KMS-11 (cell line): ENCODE measurements around the gene CHERP.

Source experiments
- H2AFZ ChIP-seq: fragments of 200-600 bp; sonication (generic); 2 replicates; pipeline ENCODE4 v1.6.1; 2016; ENCODE audit warnings: antibody characterized with exemption, mixed run types, low read depth
- H3K27ac ChIP-seq: fragments of 200-600 bp; sonication (generic); 2 replicates; pipeline ENCODE4 v1.6.1; 2016; ENCODE audit warnings: mild to moderate bottlenecking, mixed run types
- H3K27me3 ChIP-seq: fragments of 200-600 bp; sonication (generic); 2 replicates; pipeline ENCODE4 v1.6.1; 2017; ENCODE audit warnings: mild to moderate bottlenecking, low read depth, mixed run types, moderate library complexity; ENCODE audit not compliant: insufficient read depth
- H3K36me3 ChIP-seq: fragments of 200-600 bp; sonication (generic); 2 replicates; pipeline ENCODE4 v1.6.1; 2017; ENCODE audit warnings: mild to moderate bottlenecking, mixed run types; ENCODE audit not compliant: insufficient read depth
- H3K4me1 ChIP-seq: fragments of 200-600 bp; sonication (generic); 2 replicates; pipeline ENCODE4 v1.6.1; 2016; ENCODE audit warnings: mild to moderate bottlenecking, low read depth, mixed run types; ENCODE audit not compliant: poor library complexity, severe bottlenecking
- H3K4me2 ChIP-seq: fragments of 200-600 bp; sonication (generic); 2 replicates; pipeline ENCODE4 v1.7.0; 2016; ENCODE audit warnings: mild to moderate bottlenecking, mixed run types
- H3K4me3 ChIP-seq: fragments of 200-600 bp; sonication (generic); IDR thresholded peaks from 2 replicates; pipeline ENCODE4 v1.6.1; 2017; ENCODE audit warnings: low read depth, low read length, mixed read lengths; ENCODE audit not compliant: insufficient read depth
- H3K79me2 ChIP-seq: fragments of 200-600 bp; sonication (generic); 2 replicates; pipeline ENCODE4 v1.6.1; 2016; ENCODE audit warnings: low read depth, mixed run types; ENCODE audit not compliant: insufficient read depth
- H3K9ac ChIP-seq: fragments of 200-600 bp; sonication (generic); 2 replicates; pipeline ENCODE4 v1.6.1; 2016; ENCODE audit warnings: mild to moderate bottlenecking, mixed run types
- H4K20me1 ChIP-seq: fragments of 200-600 bp; sonication (generic); 2 replicates; pipeline ENCODE4 v1.6.1; 2016; ENCODE audit warnings: mild to moderate bottlenecking, mixed run types; ENCODE audit not compliant: insufficient read depth
- TF ChIP-seq, protein P1 (sequence below): fragments of 200-600 bp; sonication (generic); conservative IDR thresholded peaks from 2 replicates; pipeline ENCODE4 v1.6.1; 2017; ENCODE audit warnings: low read depth, mild to moderate bottlenecking, antibody characterized with exemption, low read length, moderate library complexity, mixed read lengths

The CHERP gene

DNA sequence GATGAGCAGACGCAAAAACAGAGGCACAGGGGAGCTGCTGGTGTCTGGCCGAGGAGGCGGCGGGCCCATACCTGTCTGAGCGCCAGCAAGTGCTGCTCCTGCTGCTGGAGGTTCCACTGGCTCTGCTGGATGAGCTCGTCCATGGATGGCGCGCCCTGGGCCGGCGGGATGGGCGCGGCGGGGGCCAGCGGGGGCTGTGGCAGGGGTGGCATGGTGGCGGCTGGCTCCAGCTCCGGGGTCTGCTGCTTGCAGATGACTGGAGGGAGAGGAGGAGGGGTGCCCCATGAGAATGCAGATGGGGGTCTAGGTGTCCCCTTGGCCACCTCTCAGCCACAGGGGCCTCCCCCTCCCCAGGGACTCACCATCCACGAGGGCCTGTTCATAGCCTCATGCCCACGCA, 6.9 kb downstream of the CHERP start:
- Histone ChIP-seq H3K9ac (no peak overlapping the region), H3K79me2 (peaks cover 46% of the 10 kb centered on the region), H3K4me3 (no peak overlapping the region), H3K4me1 (no peaks in the 10 kb centered on the region), H3K4me2 (no peak overlapping the region), H3K27ac (no peak overlapping the region), H2AFZ (no peak overlapping the region), H3K27me3 (no peaks in the 10 kb centered on the region), H4K20me1 (0 out of 2 replicates have a peak, but pooled peaks cover 7% of the 10 kb centered on the region), H3K36me3 (peaks cover 11% of the 10 kb centered on the region; the same call in 1 of the 2 replicates)
- TF ChIP-seq, protein P1, sequence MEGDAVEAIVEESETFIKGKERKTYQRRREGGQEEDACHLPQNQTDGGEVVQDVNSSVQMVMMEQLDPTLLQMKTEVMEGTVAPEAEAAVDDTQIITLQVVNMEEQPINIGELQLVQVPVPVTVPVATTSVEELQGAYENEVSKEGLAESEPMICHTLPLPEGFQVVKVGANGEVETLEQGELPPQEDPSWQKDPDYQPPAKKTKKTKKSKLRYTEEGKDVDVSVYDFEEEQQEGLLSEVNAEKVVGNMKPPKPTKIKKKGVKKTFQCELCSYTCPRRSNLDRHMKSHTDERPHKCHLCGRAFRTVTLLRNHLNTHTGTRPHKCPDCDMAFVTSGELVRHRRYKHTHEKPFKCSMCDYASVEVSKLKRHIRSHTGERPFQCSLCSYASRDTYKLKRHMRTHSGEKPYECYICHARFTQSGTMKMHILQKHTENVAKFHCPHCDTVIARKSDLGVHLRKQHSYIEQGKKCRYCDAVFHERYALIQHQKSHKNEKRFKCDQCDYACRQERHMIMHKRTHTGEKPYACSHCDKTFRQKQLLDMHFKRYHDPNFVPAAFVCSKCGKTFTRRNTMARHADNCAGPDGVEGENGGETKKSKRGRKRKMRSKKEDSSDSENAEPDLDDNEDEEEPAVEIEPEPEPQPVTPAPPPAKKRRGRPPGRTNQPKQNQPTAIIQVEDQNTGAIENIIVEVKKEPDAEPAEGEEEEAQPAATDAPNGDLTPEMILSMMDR, result no peak

- peaks cover 5% of the 10 kb centered on the region; the same call in 1 of the 2 replicates for H3K36me3 ChIP-seq
- peaks cover 18% of the 10 kb centered on the region; the same call in 1 of the 2 replicates for H3K79me2 ChIP-seq
- H3K27ac ChIP-seq, result no peak overlapping the region
- H3K27me3 ChIP-seq, result no peaks in the 10 kb centered on the region
- no peak overlapping the region for H3K9ac ChIP-seq
- no peak overlapping the region for H3K4me3 ChIP-seq
- no peak overlapping the region for H2AFZ ChIP-seq
- H4K20me1 ChIP-seq, result 0 out of 2 replicates have a peak, but pooled peaks cover 7% of the 10 kb centered on the region
- TF ChIP-seq, protein P1, result no peak
- H3K4me1 ChIP-seq, result no peaks in the 10 kb centered on the region
- no peak overlapping the region for H3K4me2 ChIP-seq
Observed at GRCh38 chr19:16532440-16533234, 9.6 kb downstream of the CHERP start.

DNA sequence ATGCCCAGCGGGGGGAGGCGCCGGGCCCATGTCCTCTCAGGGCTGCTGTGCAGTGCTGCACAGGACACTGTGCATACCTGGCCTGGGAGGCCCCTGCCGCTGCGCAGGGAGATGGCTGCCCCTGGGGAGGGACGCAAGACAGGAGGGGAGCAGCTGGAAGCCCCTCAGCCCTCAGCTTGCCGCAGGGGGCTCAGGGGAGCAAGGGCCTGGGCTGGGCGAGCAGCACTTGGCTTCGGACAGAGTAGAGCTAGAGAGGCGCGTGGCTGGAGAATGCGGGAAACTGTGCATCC, 10.9 kb downstream of the CHERP start:
- 0 out of 2 replicates have a peak, but pooled peaks cover 4% of the 10 kb centered on the region for H4K20me1 ChIP-seq
- peaks cover 5% of the 10 kb centered on the region; the same call in 1 of the 2 replicates for H3K36me3 ChIP-seq
- TF ChIP-seq, protein P1, result no peak

GRCh38 chr19:16530540-16531379, 11.5 kb downstream of the CHERP start:
- H3K79me2 ChIP-seq, result peaks cover 1% of the 10 kb centered on the region; the same call in 1 of the 2 replicates
- no peak overlapping the region for H3K27ac ChIP-seq
- TF ChIP-seq, protein P1, result no peak
- H3K4me3 ChIP-seq, result no peak overlapping the region
- peaks cover 9% of the 10 kb centered on the region; the same call in 1 of the 2 replicates for H3K36me3 ChIP-seq
- H3K4me1 ChIP-seq, result no peaks in the 10 kb centered on the region
- no peak overlapping the region for H3K9ac ChIP-seq
- H3K4me2 ChIP-seq, result no peak overlapping the region
- H4K20me1 ChIP-seq, result no peaks in the 10 kb centered on the region
- no peak overlapping the region for H2AFZ ChIP-seq
- no peaks in the 10 kb centered on the region for H3K27me3 ChIP-seq

More for the DNA sequence above, 10.9 kb downstream of the CHERP start:
- no peak overlapping the region for H3K4me3 ChIP-seq
- H3K4me2 ChIP-seq, result no peak overlapping the region
- H3K9ac ChIP-seq, result no peak overlapping the region
- H2AFZ ChIP-seq, result no peak overlapping the region
- peaks cover 6% of the 10 kb centered on the region; the same call in 1 of the 2 replicates for H3K79me2 ChIP-seq
- H3K27me3 ChIP-seq, result no peaks in the 10 kb centered on the region
- H3K27ac ChIP-seq, result no peak overlapping the region
- no peaks in the 10 kb centered on the region for H3K4me1 ChIP-seq
